ENCODE results near the gene PAPSS2.

Gene PAPSS2

GRCh38 chr10:87695074-87695473 is 35.4 kb downstream of the PAPSS2 start:
- no peaks in the 10 kb centered on the region for H3K79me2 ChIP-seq
- no peak overlapping the region for H2AFZ ChIP-seq
- no peaks in the 10 kb centered on the region for H3K36me3 ChIP-seq (ENCODE audit: control insufficient read depth, insufficient read depth, low read length)
- H3K4me2 ChIP-seq (ENCODE audit: low read length): no peak overlapping the region
- no peaks in the 10 kb centered on the region for H3K27me3 ChIP-seq (ENCODE audit: control insufficient read depth, insufficient read depth, low read length)
- H3K27ac ChIP-seq: no peak overlapping the region
- H3K9me3 ChIP-seq (ENCODE audit: control insufficient read depth, low read length): no peaks in the 10 kb centered on the region
- no peak overlapping the region for H3K4me3 ChIP-seq (ENCODE audit: low read depth, low read length)
- H3K9ac ChIP-seq: no peak overlapping the region
- no peaks in the 10 kb centered on the region for H3K4me1 ChIP-seq
- TF ChIP-seq, protein P1, sequence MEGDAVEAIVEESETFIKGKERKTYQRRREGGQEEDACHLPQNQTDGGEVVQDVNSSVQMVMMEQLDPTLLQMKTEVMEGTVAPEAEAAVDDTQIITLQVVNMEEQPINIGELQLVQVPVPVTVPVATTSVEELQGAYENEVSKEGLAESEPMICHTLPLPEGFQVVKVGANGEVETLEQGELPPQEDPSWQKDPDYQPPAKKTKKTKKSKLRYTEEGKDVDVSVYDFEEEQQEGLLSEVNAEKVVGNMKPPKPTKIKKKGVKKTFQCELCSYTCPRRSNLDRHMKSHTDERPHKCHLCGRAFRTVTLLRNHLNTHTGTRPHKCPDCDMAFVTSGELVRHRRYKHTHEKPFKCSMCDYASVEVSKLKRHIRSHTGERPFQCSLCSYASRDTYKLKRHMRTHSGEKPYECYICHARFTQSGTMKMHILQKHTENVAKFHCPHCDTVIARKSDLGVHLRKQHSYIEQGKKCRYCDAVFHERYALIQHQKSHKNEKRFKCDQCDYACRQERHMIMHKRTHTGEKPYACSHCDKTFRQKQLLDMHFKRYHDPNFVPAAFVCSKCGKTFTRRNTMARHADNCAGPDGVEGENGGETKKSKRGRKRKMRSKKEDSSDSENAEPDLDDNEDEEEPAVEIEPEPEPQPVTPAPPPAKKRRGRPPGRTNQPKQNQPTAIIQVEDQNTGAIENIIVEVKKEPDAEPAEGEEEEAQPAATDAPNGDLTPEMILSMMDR (IDR thresholded peaks at IDR 0.05): no peak

DNA sequence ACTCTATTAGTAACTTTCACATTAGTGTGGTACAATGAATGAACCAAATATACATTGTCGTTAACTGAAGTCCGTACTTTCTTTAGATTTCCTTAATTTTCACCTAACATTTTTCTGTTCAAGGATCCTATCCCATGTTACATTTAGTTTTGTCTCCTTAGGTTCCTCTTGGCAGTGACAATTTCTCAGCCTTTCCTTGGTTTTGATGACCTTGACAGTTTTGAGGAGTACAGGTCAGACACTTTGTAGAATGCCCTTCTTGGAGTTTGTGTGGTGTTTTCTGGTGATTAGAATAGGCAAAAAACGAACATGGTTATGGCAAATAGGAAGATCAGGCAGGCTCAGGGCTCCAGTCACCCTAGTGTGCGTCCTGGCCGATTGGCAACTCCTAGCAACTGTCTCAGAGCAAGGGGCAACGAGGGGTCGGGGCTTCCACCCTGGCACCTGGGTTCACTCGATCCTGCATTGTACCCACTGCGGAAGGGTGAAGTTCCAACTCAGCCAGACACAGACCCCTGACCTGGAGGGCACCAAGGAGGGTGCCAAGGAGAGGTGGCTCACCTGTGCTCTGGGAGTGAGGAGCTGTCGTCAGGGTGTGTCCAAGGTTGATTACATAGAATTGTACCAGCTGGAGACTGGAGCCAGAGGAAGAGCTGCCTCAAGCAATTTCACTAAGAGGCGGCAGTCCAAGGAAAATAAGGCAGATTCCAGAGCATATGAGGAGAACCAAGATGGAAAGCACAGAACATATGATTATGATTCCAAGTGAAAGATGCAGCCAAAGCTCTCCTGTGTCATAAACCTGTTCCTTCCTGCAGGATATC is 37.5 kb downstream of the PAPSS2 start:
- Histone ChIP-seq H2AFZ (no peak overlapping the region), H3K36me3 (ENCODE audit: control insufficient read depth, insufficient read depth, low read length) (no peaks in the 10 kb centered on the region), H3K27me3 (ENCODE audit: control insufficient read depth, insufficient read depth, low read length) (no peaks in the 10 kb centered on the region), H3K9me3 (ENCODE audit: control insufficient read depth, low read length) (no peaks in the 10 kb centered on the region), H3K79me2 (no peaks in the 10 kb centered on the region), H3K4me1 (no peaks in the 10 kb centered on the region), H3K9ac (no peak overlapping the region), H3K4me2 (ENCODE audit: low read length) (no peak overlapping the region), H3K27ac (no peak overlapping the region), H3K4me3 (ENCODE audit: low read depth, low read length) (no peak overlapping the region)
- TF ChIP-seq, protein P1 (IDR thresholded peaks at IDR 0.05): no peak

DNA sequence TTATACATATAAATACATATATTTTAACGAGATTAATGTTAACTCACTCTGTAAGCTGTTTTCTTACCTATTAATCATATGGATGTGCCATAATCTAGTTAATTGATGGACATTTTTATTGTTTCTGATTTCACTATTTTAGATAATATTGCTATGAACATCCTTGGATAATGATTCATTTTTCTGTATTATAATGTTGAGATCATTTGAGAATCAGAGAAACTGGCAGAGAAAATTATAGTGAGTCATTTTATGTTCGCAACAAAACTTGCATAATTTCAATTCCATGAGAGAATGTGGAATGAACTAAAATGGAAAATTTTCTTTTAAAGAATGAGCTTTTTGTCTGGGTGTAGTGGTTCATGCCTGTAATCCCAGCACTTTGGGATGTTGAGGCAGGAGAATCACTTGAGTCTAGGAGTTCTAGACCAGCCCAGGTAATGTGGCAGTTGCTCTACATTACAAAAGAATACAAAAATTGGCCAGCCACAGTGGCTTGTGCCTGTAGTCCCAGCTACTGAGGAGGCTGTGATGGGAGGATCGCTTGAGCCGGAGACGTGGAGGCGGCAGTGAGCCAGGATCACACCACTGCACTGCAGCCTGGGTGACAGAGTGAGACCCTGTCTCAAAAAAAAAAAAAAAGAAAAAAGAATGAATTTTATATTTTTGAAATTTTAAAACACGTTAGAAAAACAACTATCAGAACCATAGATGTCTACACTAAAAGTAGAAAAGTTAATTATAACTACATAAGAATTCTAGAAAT is 40.5 kb downstream of the PAPSS2 start:
- Histone ChIP-seq H3K9ac (no peak overlapping the region), H2AFZ (no peak overlapping the region), H3K4me3 (ENCODE audit: low read depth, low read length) (no peak overlapping the region), H3K27me3 (ENCODE audit: control insufficient read depth, insufficient read depth, low read length) (no peaks in the 10 kb centered on the region), H3K4me2 (ENCODE audit: low read length) (no peak overlapping the region), H3K36me3 (ENCODE audit: control insufficient read depth, insufficient read depth, low read length) (no peaks in the 10 kb centered on the region), H3K79me2 (no peaks in the 10 kb centered on the region), H3K27ac (no peak overlapping the region), H3K4me1 (no peaks in the 10 kb centered on the region), H3K9me3 (ENCODE audit: control insufficient read depth, low read length) (no peaks in the 10 kb centered on the region)
- TF ChIP-seq, protein P1 (IDR thresholded peaks at IDR 0.05): no peak

DNA sequence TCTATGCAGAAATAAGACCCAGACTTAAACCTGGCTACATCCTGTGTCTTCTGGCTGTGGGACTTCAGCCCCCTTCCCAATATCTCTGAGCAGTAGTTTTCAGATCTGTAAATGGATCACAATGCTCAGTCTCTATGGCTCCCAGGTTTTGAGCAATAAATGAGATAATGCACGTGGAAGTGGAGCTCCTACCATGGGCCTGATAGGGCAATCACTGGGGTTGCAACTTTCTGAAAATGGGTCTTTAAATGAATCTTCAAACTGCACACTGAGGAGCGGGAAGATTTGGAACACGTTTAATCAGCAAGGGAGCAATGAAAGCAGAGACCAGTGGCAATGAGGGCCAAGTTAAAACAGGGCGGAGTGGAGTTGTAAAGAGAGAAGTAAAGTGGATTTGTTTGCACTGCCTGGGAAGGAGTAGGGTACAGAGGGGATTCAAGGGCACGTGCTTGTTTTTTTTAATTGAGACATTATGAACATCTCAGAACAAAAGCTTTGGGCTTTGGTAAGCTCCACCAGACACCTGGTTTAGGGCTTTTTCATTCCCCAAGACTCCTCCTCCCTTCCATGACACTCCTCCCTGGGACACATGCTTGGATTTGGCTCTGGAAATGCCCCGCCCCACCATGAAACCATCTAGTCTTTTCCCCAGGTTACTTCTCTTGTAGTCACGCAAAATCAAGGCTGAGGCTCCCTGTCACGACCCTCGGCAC is 42.7 kb downstream of the PAPSS2 start:
- no peaks in the 10 kb centered on the region for H3K79me2 ChIP-seq
- no peak overlapping the region for H2AFZ ChIP-seq
- H3K9ac ChIP-seq: no peak overlapping the region
- H3K36me3 ChIP-seq (ENCODE audit: control insufficient read depth, insufficient read depth, low read length): no peaks in the 10 kb centered on the region
- H3K4me1 ChIP-seq: no peaks in the 10 kb centered on the region
- H3K4me3 ChIP-seq (ENCODE audit: low read depth, low read length): no peak overlapping the region
- TF ChIP-seq, protein P1 (IDR thresholded peaks at IDR 0.05): no peak
- H3K27me3 ChIP-seq (ENCODE audit: control insufficient read depth, insufficient read depth, low read length): no peaks in the 10 kb centered on the region
- H3K27ac ChIP-seq: no peak overlapping the region
- H3K4me2 ChIP-seq (ENCODE audit: low read length): no peak overlapping the region
- no peaks in the 10 kb centered on the region for H3K9me3 ChIP-seq (ENCODE audit: control insufficient read depth, low read length)

Data from parathyroid adenoma (tissue), 2 donors.